Measurements from ENCODE around the gene NKX6-2.
"Not testable (repeated sequence)": the region's sequence is repeated elsewhere in the genome, so short reads cannot be mapped to it uniquely, and the experiment has no call there.

Gene NKX6-2

DNA sequence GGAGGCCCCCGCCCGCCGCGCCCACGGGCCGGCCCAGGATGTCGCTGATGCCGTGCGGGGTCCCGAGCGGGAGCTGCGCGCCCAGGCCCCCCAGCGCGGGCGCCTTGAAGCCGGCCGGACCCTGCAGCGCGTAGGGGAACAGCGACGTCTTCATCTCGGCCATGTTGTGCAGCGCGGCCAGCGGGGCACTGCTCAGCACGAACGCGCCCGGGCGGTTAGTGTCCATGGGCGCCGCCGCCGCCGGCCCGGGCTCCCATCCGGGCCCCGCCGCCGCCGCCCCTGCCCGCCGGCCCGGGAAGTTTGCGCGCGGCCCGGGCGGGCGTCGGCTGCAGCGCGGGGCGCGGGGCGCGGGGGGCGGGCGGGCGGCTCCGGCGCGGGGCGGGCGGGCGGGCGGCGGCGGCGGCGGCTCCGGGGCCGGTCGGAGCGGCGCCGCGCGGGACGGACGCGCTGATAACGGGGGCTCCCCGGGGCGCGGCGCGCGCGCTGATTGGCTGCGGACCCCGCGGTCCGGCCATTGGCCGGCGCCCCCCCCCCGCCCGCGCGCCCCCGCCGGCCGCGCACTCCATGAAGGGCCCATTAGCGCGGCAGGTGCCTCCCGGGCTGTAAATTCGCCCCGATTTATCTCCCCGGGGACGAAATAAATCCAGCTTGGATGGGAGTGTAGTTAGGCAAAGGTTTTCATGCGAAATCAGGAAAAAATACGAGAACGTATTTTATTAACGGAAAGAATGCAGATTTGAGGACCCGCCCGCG lies at the start of gene NKX6-2:
Gene NKX6-2 (minus strand): TSS at position 425 of the 753 bp plus-strand sequence. CDS start 199 bp downstream, at position 226.
- DNase-seq (ENCODE audit: low spot score) = no peak

DNA sequence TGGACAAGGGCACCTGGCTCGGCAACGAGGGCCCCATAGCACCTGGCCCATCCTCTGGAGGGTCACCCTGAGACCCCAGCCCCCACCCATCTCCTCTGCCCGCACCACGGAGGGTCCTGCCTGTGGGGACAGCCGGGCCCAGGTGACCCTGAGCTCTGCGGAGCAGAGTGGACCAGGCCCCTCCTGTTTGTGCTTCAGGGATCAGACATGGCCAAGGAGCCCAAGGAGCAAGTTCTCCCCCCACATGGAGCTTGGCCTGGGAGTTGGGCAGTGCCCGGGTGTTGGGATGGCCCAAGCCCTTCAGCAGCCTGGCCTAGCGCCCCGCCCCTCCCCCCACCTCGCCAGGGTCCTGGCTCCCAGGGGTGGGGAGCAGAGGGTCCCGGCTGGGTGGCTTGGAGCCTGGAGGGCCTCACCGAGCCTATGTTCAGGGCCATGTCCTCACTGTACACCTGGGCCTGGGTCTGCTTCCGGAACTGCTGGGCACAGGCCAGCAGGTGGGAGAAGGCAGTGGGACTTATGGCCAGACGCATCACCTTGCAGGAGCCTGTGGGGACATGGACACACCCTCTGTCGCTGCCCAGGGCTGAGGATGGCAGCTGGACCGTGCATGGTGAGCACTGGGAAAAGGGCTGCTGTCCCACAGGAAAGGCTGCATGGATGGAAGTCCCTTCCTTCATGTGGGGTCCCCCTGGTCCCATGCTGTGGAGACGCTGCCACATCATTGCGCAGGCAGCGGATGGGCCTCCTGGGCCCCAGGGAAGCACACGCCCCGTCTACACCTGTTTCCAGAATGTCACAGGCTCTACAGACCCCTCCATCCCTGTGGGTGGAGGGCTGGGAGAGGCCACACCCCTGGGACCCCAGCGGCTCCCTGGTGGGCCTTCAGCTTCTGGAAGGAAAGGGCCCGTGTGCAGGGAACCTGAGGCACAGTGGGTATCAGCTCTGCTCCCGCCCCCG lies 49.2 kb upstream of the NKX6-2 start:
- no peak for DNase-seq (ENCODE audit: low spot score)

GRCh38 chr10:132834311-132834761 lies 48.4 kb upstream of the NKX6-2 start:
- no peak for DNase-seq (ENCODE audit: low spot score)

- DNase-seq (ENCODE audit: low spot score) = no peak
Observed at GRCh38 chr10:132833421-132834111, 47.6 kb upstream of the NKX6-2 start.

DNA sequence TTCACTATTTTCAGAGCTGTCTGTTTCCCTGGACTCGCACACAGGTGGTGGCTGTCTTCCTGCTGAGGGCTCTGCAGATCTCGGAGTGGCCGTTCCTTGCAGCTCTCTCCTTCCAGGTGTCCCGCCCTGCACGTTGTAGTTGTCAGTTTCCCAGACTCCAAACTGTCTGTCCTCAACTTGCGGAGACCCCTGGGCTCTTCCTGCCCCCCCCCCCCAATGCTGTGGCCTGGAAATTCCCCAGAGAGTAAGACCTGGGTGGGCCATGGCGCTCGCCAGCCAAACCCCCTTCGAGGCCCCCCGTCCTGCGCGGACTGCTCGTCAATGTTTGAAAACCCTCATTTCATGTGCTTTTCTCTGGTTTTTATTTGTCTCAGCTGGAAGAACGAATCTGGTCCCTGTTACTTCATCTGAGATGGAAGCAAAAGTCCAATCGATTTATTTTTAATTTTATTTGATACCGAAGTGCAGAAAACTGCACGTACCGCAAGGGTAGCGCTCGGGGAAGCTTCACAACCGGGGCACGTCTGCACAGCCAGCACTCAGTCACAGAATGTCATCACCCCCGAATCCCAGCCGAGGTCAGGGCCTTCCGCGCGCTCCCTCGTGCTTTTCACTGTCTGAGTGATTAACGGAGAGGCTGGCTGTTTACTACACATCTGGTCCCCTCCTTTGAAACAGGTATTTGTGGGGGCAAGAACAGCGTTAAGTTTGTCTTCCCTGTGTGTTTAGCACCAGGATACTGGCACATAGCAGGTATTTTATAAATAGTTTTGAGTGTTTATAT lies 46.4 kb upstream of the NKX6-2 start:
- no peak for DNase-seq (ENCODE audit: low spot score)

DNA sequence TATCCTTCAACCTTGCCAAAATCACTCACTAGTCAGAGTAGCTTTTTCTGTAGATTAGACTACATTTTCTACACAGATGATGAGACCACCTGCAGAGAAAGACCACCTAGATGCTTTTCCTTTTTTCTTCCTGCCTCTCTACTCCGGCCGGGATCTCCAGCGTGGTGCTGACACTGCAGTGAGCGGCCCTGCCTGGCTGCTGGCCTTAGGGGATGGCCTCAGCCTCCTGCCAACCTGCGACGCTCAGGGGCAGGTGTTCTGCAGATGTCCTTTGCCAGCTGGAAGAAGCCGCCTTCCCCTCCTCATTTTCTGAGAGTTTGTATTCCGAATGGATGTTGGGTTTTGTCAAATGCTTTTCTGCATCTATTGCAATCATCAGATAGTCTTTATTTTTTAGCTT lies 43.5 kb upstream of the NKX6-2 start:
- DNase-seq (ENCODE audit: low spot score) = no peak

DNA sequence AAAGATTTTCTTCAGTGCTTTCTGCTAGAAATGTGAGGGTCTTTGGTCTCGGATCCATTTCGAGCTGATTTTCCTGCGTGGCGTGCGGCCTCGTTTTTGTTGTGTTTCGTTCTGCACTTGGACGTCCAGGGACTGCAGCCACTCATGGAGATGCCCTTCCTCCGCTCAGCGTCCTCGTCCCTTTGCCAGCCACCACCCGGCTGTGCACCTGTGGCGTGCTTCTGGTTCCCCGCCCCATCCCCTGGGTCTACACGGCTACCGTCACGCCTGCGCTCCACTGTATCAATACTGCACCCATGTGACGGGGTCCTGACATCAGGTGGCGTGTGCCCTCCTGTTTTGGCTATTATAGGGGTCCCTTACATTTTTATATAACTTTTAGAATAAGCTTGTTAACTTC lies 42.7 kb upstream of the NKX6-2 start:
- no peak for DNase-seq (ENCODE audit: low spot score)

- no peak for DNase-seq (ENCODE audit: low spot score)
Observed at GRCh38 chr10:132827861-132828539, 42.1 kb upstream of the NKX6-2 start.

GRCh38 chr10:132827423-132827789 lies 41.5 kb upstream of the NKX6-2 start:
- DNase-seq (ENCODE audit: low spot score) = no peak

DNA sequence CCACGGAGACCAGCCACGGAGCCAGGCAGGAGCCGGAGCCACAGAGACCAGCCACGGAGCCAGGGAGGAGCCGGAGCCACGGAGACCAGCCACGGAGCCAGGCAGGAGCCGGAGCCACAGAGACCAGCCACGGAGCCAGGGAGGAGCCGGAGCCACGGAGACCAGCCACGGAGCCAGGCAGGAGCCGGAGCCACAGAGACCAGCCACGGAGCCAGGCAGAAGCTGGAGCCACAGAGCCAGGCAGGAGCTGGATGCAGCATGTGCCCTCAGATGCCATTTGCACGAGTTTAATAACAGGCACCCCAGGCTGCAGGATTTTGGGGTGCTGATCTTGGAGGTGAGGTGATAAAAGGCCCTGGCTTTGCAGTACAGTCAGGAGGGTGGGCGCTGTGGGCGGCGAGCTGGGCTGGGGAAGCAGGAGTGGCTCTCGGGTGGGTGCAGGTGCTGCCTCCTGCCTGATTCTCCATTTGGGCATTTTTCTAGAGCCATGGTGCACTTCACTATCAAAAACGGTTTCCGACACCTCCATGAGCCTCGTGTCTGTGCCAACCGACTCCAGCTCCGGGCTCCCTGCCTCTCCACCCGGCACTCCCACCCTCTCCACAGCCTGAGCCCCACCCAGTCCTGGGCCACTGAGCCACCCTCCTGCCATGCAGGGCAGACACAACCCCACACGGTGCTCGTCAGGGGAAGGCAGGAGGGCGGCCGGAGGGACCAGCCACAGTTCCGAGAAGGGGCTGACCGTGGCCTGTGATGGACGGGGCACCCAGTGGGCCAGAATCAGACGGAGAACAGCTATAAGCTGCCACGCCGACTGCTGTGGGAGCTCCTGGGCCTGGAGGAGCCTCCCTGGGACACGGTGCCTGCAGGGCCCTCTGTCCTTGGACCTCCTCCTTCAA lies 40.8 kb upstream of the NKX6-2 start:
- DNase-seq (ENCODE audit: low spot score) = no peak

DNA sequence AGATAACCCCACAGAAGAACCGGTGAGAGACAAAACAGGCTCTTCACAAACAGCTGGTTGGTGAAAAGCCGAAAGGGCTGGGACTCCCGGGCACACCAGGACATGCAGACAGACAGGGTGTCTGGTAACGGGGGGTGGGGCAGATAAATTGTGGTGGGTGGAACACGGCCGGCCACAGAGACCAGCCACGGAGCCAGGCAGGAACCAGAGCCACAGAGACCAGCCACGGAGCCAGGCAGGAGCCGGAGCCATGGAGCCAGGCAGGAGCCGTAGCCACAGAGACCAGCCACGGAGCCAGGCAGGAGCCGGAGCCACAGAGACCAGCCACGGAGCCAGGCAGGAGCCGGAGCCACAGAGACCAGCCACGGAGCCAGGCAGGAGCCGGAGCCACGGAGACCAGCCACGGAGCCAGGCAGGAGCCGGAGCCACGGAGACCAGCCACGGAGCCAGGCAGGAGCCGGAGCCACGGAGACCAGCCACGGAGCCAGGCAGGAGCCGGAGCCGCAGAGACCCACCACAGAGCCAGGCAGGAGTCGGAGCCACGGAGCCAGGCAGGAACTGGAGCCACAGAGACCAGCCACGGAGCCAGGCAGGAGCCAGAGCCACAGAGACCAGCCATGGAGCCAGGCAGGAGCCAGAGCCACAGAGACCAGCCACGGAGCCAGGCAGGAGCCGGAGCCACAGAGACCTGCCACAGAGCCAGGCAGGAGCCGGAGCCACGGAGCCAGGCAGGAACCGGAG lies 40.0 kb upstream of the NKX6-2 start:
- DNase-seq (ENCODE audit: low spot score) = not testable (repeated sequence)

DNA sequence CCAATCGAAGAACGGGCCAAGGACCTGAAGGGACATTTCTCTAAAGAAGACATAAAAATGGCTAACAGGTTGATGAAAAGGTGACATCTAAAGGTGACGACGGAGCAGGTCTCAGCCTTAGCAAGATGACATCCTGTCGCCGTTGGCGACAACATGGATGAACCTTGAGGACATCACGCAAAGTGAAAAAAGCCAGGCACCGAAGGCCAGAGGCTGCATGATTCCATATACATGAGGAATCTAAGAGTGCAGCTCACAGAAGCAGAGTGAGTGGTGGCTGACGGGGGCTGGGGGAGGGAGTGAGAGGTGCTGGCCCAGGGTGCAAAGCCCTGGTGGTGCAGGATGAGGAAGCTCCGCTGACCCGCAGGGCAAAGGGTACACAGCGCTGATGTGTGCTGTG lies 34.1 kb upstream of the NKX6-2 start:
- no peak for DNase-seq (ENCODE audit: low spot score)

- no peak for DNase-seq (ENCODE audit: low spot score)
Observed at GRCh38 chr10:132817701-132818211, 31.8 kb upstream of the NKX6-2 start.

DNA sequence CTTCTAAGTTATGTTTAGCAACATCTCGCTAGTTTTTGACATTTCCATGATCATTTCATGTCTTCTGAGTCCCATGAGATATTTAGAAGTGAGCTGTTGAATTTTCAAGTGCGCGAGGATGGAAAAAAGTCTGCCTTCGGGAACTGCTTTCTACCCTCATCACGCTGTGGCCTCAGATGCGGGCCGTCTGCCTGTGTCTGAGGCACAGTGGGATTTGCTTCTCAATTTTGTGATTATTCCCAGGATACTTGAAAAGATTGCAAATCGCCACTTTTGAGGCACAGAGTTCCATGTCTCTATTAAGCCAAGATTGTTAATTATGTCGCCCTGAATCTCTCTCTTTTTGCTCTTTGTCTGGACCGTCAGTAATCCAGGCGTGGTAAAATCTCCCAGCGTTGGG lies 30.8 kb upstream of the NKX6-2 start:
- no peak for DNase-seq (ENCODE audit: low spot score)

DNA sequence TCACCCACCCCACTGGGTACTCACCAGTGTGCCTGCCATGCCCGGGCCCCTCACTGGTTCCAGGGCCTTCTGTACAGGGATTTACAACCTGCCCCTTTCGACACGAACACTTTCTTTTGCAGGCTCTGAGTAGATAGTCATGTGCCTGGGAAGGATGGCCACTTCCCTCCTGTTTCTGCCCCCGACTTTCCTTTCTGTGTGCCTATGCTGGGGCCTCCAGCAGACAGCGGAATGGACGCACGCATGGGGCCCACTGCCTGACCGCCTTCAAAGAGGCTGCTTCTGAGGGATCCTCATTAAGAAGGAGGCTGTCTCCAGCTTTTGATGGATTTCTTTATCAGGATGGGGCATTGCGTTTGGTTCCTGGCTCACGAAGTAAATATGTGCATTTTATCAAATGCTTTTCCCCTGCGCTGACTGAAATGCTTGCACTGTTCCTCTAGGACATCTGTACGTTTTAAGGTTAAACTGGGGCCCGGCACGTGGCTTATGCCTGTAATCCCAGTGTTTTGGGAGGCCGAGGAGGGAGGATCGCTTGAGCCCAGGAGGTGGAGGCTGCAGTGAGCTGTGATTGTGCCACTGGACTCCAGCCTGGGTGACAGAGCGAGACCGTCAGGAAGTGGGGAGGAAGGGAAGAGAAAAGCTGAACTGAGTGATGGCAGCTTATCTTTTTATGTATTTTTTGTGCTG lies 29.4 kb upstream of the NKX6-2 start:
- no peak for DNase-seq (ENCODE audit: low spot score)

GRCh38 chr10:132814469-132814856 lies 28.5 kb upstream of the NKX6-2 start:
- DNase-seq (ENCODE audit: low spot score) = no peak

- no peak for DNase-seq (ENCODE audit: low spot score)
Observed at GRCh38 chr10:132813560-132814468, 27.9 kb upstream of the NKX6-2 start.
